H1 (cell line): Measurements from ENCODE around the gene PCDHAC2. TPM values are rescaled to one million over a fixed set of nuclear protein-coding genes. Genes with fewer than 3 reads are reported as not detected.

Source experiments
- BRCA1 ChIP-seq: IDR thresholded peaks from 2 replicates; pipeline ENCODE4 v1.6.1; 2012; ENCODE audit warnings: low read depth, low read length, improper control_type of control experiment
- CEBPB ChIP-seq: IDR thresholded peaks from 2 replicates; pipeline ENCODE4 v1.6.1; 2012; ENCODE audit warnings: low read depth, low read length
- CTBP2 ChIP-seq: IDR thresholded peaks from 2 replicates; pipeline ENCODE4 v1.7.0; 2011; ENCODE audit warnings: borderline replicate concordance, mild to moderate bottlenecking, moderate library complexity, mixed read lengths, low read length; ENCODE audit not compliant: insufficient read depth, insufficient read length
- EGR1 ChIP-seq: IDR thresholded peaks from 2 replicates; pipeline ENCODE4 v1.6.1; 2011; ENCODE audit warnings: low read depth, low read length, borderline replicate concordance
- EP300 ChIP-seq, 2 experiments: IDR thresholded peaks; 1 replicate in 1 of 2; 2 replicates in 1 of 2; pipeline ENCODE4 v1.6.1; 2011 to 2012; ENCODE audit warnings: low read depth in 2 of 2, low read length in 2 of 2, mild to moderate bottlenecking in 2 of 2, borderline replicate concordance in 1 of 2, inconsistent platforms in 1 of 2, moderate library complexity in 1 of 2
- GABPA ChIP-seq: IDR thresholded peaks from 2 replicates; pipeline ENCODE4 v1.6.1; 2011; ENCODE audit warnings: mild to moderate bottlenecking, low read length, moderate library complexity, borderline replicate concordance; ENCODE audit not compliant: insufficient read depth
- KDM1A ChIP-seq: fragments of 200-600, 300-600 bp; sonication (generic); IDR thresholded peaks from 2 replicates; pipeline ENCODE4 v1.7.1; 2016; ENCODE audit warnings: mild to moderate bottlenecking, low read length, borderline replicate concordance
- KDM4A ChIP-seq: IDR thresholded peaks from one replicate; pipeline ENCODE4 v1.7.1; 2012; ENCODE audit warnings: low read depth, mild to moderate bottlenecking, moderate library complexity, low read length, inconsistent platforms; ENCODE audit not compliant: severe bottlenecking
- KDM5A ChIP-seq: fragments of 200-600 bp; IDR thresholded peaks from 2 replicates; pipeline ENCODE4 v1.7.1; 2012; ENCODE audit warnings: mild to moderate bottlenecking, low read length, inconsistent platforms, mixed read lengths
- PHF8 ChIP-seq: fragments of 200-600 bp; sonication (generic); conservative IDR thresholded peaks from 2 replicates; pipeline ENCODE4 v1.7.1; 2012; ENCODE audit warnings: low read depth, mild to moderate bottlenecking, inconsistent platforms, low read length, moderate library complexity
- POLR2A ChIP-seq, 2 experiments: IDR thresholded peaks; 1 replicate in 1 of 2; 2 replicates in 1 of 2; pipeline ENCODE4 v1.6.1; 2011; ENCODE audit warnings: low read depth in 2 of 2, low read length in 2 of 2, mild to moderate bottlenecking in 2 of 2; ENCODE audit errors: control extremely low read depth in 1 of 2
- POU5F1 ChIP-seq: IDR thresholded peaks from 2 replicates; pipeline ENCODE4 v1.6.1; 2011; ENCODE audit warnings: low read depth, mild to moderate bottlenecking, low read length, moderate library complexity
- RAD21 ChIP-seq, 2 experiments: IDR thresholded peaks in 1 of 2; conservative IDR thresholded peaks in 1 of 2; 2 replicates each; pipeline ENCODE4 v1.6.1; 2011; ENCODE audit warnings: low read depth in 2 of 2, low read length in 2 of 2, improper control_type of control experiment in 1 of 2, inconsistent platforms in 1 of 2, mild to moderate bottlenecking in 1 of 2, moderate library complexity in 1 of 2
- RNF2 ChIP-seq: fragments of 200-900, 300-1000 bp; sonication (generic); IDR thresholded peaks from 2 replicates; pipeline ENCODE4 v1.7.1; 2016; ENCODE audit warnings: borderline replicate concordance, low read depth, mild to moderate bottlenecking, antibody characterized with exemption, low read length; ENCODE audit not compliant: poor library complexity, severe bottlenecking; ENCODE audit errors: missing control alignments
- SAP30 ChIP-seq: fragments of 300-600 bp; sonication (generic); IDR thresholded peaks from 2 replicates; pipeline ENCODE4 v1.7.1; 2012; ENCODE audit warnings: low read length, moderate library complexity, mild to moderate bottlenecking, inconsistent platforms; ENCODE audit not compliant: insufficient read depth, insufficient replicate concordance
- SIN3A ChIP-seq, 2 experiments: IDR thresholded peaks in 1 of 2; conservative IDR thresholded peaks in 1 of 2; 2 replicates each; pipeline ENCODE4 v1.6.1; 2011 to 2012; ENCODE audit warnings: low read length in 2 of 2, improper control_type of control experiment in 1 of 2, low read depth in 1 of 2, mild to moderate bottlenecking in 1 of 2
- SUZ12 ChIP-seq: fragments of 200-600 bp; sonication (generic); IDR thresholded peaks from 2 replicates; pipeline ENCODE4 v1.6.1; 2012; ENCODE audit warnings: mild to moderate bottlenecking, inconsistent platforms, low read length, moderate library complexity, mixed read lengths
- TAF1 ChIP-seq: IDR thresholded peaks from 2 replicates; pipeline ENCODE4 v1.6.1; 2011; ENCODE audit warnings: mild to moderate bottlenecking, low read depth, low read length
- TBP ChIP-seq: IDR thresholded peaks from 2 replicates; pipeline ENCODE4 v1.6.1; 2011; ENCODE audit warnings: low read depth, low read length, improper control_type of control experiment
- polyA plus RNA-seq, 7 experiments: library from polyadenylated mRNA; depleted of rRNA in 3 of 7; stranded (reverse) in 5 of 7; unstranded in 2 of 7; fragments of >200 nt in 5 of 7; fragments of 200-250 nt in 2 of 7; gene quantifications; 1 replicate in 5 of 7; 2 replicates in 1 of 7; 4 replicates in 1 of 7; pipeline versions ENCODE4 v1.2.1 to v1.2.3, GENCODE V29; 2011 to 2013; ENCODE audit warnings: missing spikeins in 2 of 7, mixed read lengths in 2 of 7
- total RNA-seq: library from RNA; stranded (reverse); fragmentation: NEBNext Ultra II Directional; extraction: Animal tissue kit (Norgen Biotek cat#: 25700); gene quantifications from 2 replicates; pipeline ENCODE4 v1.2.1, GENCODE V29; 2021
- TF ChIP-seq, protein P1 (sequence below): IDR thresholded peaks from 2 replicates; pipeline ENCODE4 v1.6.1; 2012; ENCODE audit warnings: inconsistent platforms

PCDHAC2 gene
- total and polyA plus RNA-seq, 2 of the 8 experiments (the other 6 are each of a cell fraction or from before 2014, with no cell fraction given): 3.7 to 5.0 TPM

DNA sequence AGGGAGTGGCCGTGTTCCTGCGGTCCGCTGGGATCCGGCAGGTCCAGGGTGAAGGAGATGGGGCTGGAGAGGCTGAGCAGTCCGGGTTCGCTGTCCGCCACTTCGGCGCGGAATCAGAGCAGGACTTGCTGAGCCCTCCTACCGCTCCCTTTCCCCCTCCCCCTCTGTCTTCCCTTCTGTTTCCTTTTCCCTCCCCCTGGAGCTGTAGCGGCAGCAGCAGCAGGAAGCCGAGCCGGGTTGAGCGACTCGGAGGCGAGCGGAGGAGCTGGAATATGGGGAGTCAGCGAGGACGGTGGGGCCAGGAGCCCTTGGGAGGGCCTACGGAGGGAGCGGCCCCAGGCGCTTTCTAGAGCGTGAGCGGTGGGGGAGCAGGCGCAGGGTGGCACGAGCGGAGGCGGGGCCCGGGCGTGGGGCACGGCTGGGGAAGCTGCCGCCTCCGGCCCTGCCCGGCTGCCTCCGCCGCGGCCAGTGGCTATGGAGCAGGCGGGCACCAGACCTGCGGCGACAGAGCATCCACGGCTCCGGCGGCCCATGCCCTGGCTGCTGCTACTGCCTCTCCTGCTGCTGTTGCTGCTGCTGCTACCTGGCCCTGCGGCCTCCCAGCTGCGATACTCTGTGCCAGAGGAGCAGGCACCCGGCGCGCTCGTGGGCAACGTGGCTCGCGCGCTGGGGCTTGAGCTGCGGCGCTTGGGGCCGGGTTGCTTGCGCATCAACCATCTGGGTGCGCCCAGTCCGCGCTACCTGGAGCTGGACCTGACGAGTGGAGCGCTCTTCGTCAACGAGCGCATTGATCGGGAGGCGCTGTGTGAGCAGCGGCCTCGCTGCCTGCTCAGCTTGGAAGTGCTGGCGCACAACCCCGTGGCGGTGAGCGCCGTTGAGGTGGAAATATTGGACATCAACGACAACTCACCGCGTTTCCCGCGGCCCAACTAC, at the start of gene PCDHAC2 (continued):
- 0 out of 2 replicates have a peak, but pooled peaks have one; percentile 14 for TF ChIP-seq KDM1A
- TF ChIP-seq CTBP2: peak; percentile 92
- TF ChIP-seq KDM5A: no peak
- peak; percentile 28 for TF ChIP-seq SUZ12
- TF ChIP-seq TAF1: peak; percentile 23; the same call in 1 of the 2 replicates
- TF ChIP-seq, protein P1, sequence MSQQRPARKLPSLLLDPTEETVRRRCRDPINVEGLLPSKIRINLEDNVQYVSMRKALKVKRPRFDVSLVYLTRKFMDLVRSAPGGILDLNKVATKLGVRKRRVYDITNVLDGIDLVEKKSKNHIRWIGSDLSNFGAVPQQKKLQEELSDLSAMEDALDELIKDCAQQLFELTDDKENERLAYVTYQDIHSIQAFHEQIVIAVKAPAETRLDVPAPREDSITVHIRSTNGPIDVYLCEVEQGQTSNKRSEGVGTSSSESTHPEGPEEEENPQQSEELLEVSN: peak; percentile 42
- TF ChIP-seq BRCA1: no peak
- peak; percentile 16; the same call in 1 of the 2 replicates for TF ChIP-seq EGR1
- no peak for TF ChIP-seq CEBPB
- TF ChIP-seq EP300 (IDR thresholded peaks at IDR 0.05; ENCODE audit: borderline replicate concordance in 1 of 2, low read depth in 2 of 2, low read length in 2 of 2): peak in 1 of 2 experiments; percentile 44; a peak in 1 of 3 replicates
- 0 out of 4 replicates have a peak, but pooled peaks of 1 of the 2 experiments have one; percentile 3 for TF ChIP-seq RAD21 (IDR thresholded peaks at IDR 0.05 in 1 of 2, conservative IDR thresholded peaks at IDR 0.05 in 1 of 2; ENCODE audit: low read depth in 2 of 2, low read length in 2 of 2)
- TF ChIP-seq TBP: peak; percentile 73; the same call in 1 of the 2 replicates
- TF ChIP-seq PHF8: peak; percentile 49; the same call in 1 of the 2 replicates
- no peak for TF ChIP-seq POU5F1
- peak in 1 of 2 experiments; percentile 15; a peak in 1 of 3 replicates for TF ChIP-seq POLR2A (IDR thresholded peaks at IDR 0.05; ENCODE audit: control extremely low read depth in 1 of 2, low read depth in 2 of 2, low read length in 2 of 2)
- peak; percentile 19 for TF ChIP-seq RNF2
- TF ChIP-seq KDM4A: peak; percentile 91
- no peak for TF ChIP-seq SAP30
- TF ChIP-seq SIN3A (conservative IDR thresholded peaks at IDR 0.05 in 1 of 2, IDR thresholded peaks at IDR 0.05 in 1 of 2; ENCODE audit: low read depth in 1 of 2, low read length in 2 of 2): 0 out of 4 replicates have a peak, but pooled peaks of 1 of the 2 experiments have one; percentile 39
- TF ChIP-seq GABPA: no peak; the same call in 1 of the 2 replicates
